HL-60 (cell line): ENCODE results near the gene ITPK1.

Experiments used
- CTCF ChIP-seq: IDR thresholded peaks from one replicate; pipeline ENCODE4 v1.5.1; 2011; ENCODE audit warnings: low read length, control low read depth, inconsistent platforms; ENCODE audit not compliant: insufficient read depth
- POLR2AphosphoS5 ChIP-seq: IDR thresholded peaks from 2 replicates; pipeline ENCODE4 v1.6.1; 2012; ENCODE audit warnings: low read depth

DNA sequence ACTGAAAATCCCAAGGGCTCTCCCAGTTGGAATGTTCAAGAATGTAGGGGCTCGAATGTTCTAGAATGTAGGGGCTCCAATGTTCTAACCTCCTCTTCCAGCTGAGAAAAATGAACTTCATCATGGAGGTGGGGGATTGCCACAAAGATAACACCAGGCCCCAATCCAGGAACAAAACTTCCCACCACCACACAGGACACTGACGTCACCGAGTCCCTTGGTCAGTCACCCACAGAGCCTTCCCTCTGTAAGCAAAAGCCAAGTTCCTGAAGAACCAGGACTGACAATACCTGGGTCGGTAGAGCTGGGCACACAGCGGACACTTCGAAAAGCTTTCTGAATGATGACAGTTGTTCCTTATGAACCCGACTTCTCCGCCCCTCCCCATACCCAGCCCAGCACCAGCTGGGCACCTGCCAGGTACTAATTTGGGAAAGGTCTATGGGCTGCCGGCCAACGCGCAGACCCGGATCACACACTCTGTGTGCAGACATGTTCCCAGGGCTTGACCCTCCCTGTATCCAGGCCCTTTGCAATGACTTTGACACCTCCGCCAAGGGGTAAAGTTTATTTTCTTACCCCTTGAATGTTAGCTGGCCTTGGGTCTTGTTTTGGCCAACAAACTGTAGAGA is 18.9 kb downstream of the ITPK1 start:
- TF ChIP-seq CTCF (no peak), POLR2AphosphoS5 (no peak)
